Liver (tissue), 3 donors: ENCODE measurements around the gene GADL1.

Source experiments
- ATF3 ChIP-seq: IDR thresholded peaks from 2 replicates; pipeline ENCODE4 v1.6.1; 2016; ENCODE audit warnings: antibody characterized with exemption
- CTCF ChIP-seq: fragments of 150-350 bp; IDR thresholded peaks from 2 replicates; pipeline ENCODE4 v1.5.1; 2017; ENCODE audit warnings: improper control_type of control experiment, low read depth, low read length; ENCODE audit not compliant: missing input control
- EGR1 ChIP-seq, 2 donors: IDR thresholded peaks; 2 replicates each; pipeline ENCODE4 v1.6.1; 2016 to 2018; ENCODE audit warnings: antibody characterized with exemption in 2 of 2, low read depth in 2 of 2
- FOXA1 ChIP-seq: IDR thresholded peaks from 2 replicates; pipeline ENCODE4 v1.6.1; 2016; ENCODE audit warnings: antibody characterized with exemption
- REST ChIP-seq: IDR thresholded peaks from 2 replicates; pipeline ENCODE4 v1.6.1; 2016; ENCODE audit warnings: antibody characterized with exemption, mild to moderate bottlenecking
- TAF1 ChIP-seq: conservative IDR thresholded peaks from 2 replicates; pipeline ENCODE4 v1.6.1; 2016; ENCODE audit warnings: antibody characterized with exemption, mild to moderate bottlenecking
- YY1 ChIP-seq: IDR thresholded peaks from 2 replicates; pipeline ENCODE4 v1.6.1; 2016; ENCODE audit warnings: antibody characterized with exemption, mild to moderate bottlenecking
- donor health status: healthy.
- donor health status: healthy.

GRCh38 chr3:30836141-30836540, 58.3 kb downstream of the GADL1 start:
- no peak for TF ChIP-seq CTCF
- no peak for TF ChIP-seq TAF1
- TF ChIP-seq YY1, result no peak
- no peak for TF ChIP-seq REST
- no peak for TF ChIP-seq EGR1 (IDR thresholded peaks at IDR 0.05; ENCODE audit: low read depth in 2 of 2)
- no peak for TF ChIP-seq FOXA1
- TF ChIP-seq ATF3, result no peak
